ENCODE measurements around the gene NOP10. TPM values are rescaled to one million over a fixed set of nuclear protein-coding genes. Genes with fewer than 3 reads are reported as not detected.

NOP10 gene
- total RNA-seq, 1 donor from 2014 or later, result 191 TPM

GRCh38 chr15:34292621-34293020, 50.3 kb downstream of the NOP10 start:
- H3K27ac Mint-ChIP-seq (ENCODE audit: unreplicated experiment), result no peak overlapping the region
- no peaks in the 10 kb centered on the region for H3K9me3 Mint-ChIP-seq (ENCODE audit: unreplicated experiment)
- H3K4me3 Mint-ChIP-seq (ENCODE audit: unreplicated experiment), result no peak overlapping the region
- peaks cover 7% of the 10 kb centered on the region for H3K36me3 Mint-ChIP-seq (ENCODE audit: low read depth, unreplicated experiment)
- H3K4me1 Mint-ChIP-seq (ENCODE audit: unreplicated experiment), result no peaks in the 10 kb centered on the region
- no peak for DNase-seq (ENCODE audit: low spot score)
- no peak for TF ChIP-seq CTCF (IDR thresholded peaks at IDR 0.05; ENCODE audit: unreplicated experiment)
- H3K27me3 Mint-ChIP-seq (ENCODE audit: unreplicated experiment), result peaks cover 3% of the 10 kb centered on the region

Small RNA genes within 50 kb of the gene (microRNA-seq; reads per million reads assigned to microRNA genes)
- gene MIR1233-1 (ENCODE audit: unreplicated experiment), result not detected

Other genes starting within 250 kb of the NOP10 start
- gene EMC7, start 241.3 kb downstream of the NOP10 start, total RNA-seq (ENCODE audit: unreplicated experiment), result 41.8 TPM
- 1.2 TPM for gene PGBD4, start 241.1 kb downstream of the NOP10 start, total RNA-seq (ENCODE audit: unreplicated experiment)
- gene KATNBL1, start 133.0 kb downstream of the NOP10 start, total RNA-seq (ENCODE audit: unreplicated experiment), result 55.1 TPM
- 77.1 TPM for gene EMC4, start 118.1 kb downstream of the NOP10 start, total RNA-seq (ENCODE audit: unreplicated experiment)
- 22.4 TPM for gene SLC12A6, start 5.4 kb downstream of the NOP10 start, total RNA-seq (ENCODE audit: unreplicated experiment)
- gene NUTM1, start 179 bp upstream of the NOP10 start, total RNA-seq (ENCODE audit: unreplicated experiment), result not detected
- gene LPCAT4, start 24.1 kb upstream of the NOP10 start, total RNA-seq (ENCODE audit: unreplicated experiment), result 32.4 TPM
- 46.0 TPM for gene GOLGA8A, start 94.7 kb upstream of the NOP10 start, total RNA-seq (ENCODE audit: unreplicated experiment)
- gene GOLGA8B, start 240.5 kb upstream of the NOP10 start, total RNA-seq (ENCODE audit: unreplicated experiment), result 89.6 TPM